ENCODE results near the gene ARRDC5. TPM values are rescaled to one million over a fixed set of nuclear protein-coding genes. Genes with fewer than 3 reads are reported as not detected.
A peak's percentile ranks its signal among the peaks of the same experiment; 100 is the strongest.
"Not testable (repeated sequence)": the region's sequence is repeated elsewhere in the genome, so short reads cannot be mapped to it uniquely, and the experiment has no call there.

The ARRDC5 gene
- not detected in 3 replicates for total RNA-seq

DNA sequence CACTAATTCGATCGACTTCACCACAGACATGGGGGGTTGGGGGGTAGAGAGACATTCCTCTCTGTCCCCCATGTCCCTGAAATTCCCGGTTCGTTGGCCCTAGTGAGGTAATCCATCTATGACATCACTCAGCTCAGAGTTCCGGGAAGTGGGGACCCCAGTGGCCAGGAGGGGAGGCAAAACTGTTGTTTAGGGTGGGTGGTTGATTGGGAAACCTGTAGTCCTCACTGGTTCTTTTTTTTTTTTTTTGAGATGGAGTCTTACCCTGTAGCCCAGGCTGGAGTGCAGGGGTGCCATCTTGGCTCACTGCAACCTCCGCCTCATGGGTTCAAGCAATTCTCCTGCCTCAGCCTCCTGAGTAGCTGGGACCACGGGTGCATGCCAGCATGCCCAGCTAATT lies at the start of gene ARRDC5:
Gene ARRDC5, minus strand, starts transcription at position 101 of the 400 bp plus-strand sequence. Its CDS starts 71 bp downstream, at position 30.
- Mint-ChIP-seq H3K36me3 (no peaks in the 10 kb centered on the region), H3K27me3 (ENCODE audit: low read depth) (no peaks in the 10 kb centered on the region), H3K27ac (no peak within 1 kb of the TSS), H3K4me1 (no peaks in the 10 kb centered on the region), H3K4me3 (no peak within 1 kb of the TSS), H3K9me3 (no peaks in the 10 kb centered on the region)
- DNase-seq (ENCODE audit: low spot score in 2 of 2, unreplicated experiment in 2 of 2): no peak
- TF ChIP-seq, protein P1, sequence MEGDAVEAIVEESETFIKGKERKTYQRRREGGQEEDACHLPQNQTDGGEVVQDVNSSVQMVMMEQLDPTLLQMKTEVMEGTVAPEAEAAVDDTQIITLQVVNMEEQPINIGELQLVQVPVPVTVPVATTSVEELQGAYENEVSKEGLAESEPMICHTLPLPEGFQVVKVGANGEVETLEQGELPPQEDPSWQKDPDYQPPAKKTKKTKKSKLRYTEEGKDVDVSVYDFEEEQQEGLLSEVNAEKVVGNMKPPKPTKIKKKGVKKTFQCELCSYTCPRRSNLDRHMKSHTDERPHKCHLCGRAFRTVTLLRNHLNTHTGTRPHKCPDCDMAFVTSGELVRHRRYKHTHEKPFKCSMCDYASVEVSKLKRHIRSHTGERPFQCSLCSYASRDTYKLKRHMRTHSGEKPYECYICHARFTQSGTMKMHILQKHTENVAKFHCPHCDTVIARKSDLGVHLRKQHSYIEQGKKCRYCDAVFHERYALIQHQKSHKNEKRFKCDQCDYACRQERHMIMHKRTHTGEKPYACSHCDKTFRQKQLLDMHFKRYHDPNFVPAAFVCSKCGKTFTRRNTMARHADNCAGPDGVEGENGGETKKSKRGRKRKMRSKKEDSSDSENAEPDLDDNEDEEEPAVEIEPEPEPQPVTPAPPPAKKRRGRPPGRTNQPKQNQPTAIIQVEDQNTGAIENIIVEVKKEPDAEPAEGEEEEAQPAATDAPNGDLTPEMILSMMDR (IDR thresholded peaks at IDR 0.05; ENCODE audit: unreplicated experiment): no peak

DNA sequence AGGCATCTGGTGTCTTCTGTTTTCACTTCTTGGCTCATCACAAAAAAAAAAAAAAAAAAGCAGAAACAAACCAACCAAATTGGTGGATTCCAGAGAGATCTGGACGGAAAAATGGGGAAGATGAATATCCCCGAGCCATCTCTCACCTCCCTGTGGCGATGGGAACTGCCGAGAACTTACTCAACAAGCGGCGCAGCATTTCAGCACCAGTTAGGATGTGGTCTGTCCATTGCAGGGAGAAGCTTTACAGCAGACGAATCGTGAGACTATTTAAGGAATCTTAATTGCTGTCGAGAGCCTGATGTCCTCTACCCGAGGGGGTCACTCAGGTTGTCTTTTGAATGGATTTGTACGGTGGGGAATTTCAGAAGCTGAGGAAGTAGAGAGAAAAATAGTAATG lies 49.0 kb upstream of the ARRDC5 start:
- peaks cover 28% of the 10 kb centered on the region for H3K36me3 Mint-ChIP-seq
- no peak overlapping the region for H3K4me3 Mint-ChIP-seq
- no peak for DNase-seq (ENCODE audit: low spot score in 2 of 2, unreplicated experiment in 2 of 2)
- no peaks in the 10 kb centered on the region for H3K27me3 Mint-ChIP-seq (ENCODE audit: low read depth)
- peak overlapping the region; percentile 79 for H3K27ac Mint-ChIP-seq
- no peaks in the 10 kb centered on the region for H3K9me3 Mint-ChIP-seq
- TF ChIP-seq, protein P1 (IDR thresholded peaks at IDR 0.05; ENCODE audit: unreplicated experiment): no peak
- peaks cover 5% of the 10 kb centered on the region for H3K4me1 Mint-ChIP-seq

DNA sequence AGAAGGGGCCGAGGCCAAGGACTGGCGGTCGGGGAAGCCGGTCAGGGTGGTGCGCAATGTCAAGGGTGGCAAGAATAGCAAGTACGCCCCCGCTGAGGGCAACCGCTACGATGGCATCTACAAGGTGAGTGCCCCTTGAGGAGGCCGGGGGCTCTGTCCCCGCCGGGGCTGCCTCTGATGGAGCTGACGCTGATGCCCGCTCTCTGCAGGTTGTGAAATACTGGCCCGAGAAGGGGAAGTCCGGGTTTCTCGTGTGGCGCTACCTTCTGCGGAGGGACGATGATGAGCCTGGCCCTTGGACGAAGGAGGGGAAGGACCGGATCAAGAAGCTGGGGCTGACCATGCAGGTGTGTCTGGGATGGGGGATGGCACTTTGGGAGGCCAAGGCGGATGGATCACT lies 48.0 kb upstream of the ARRDC5 start:
- H3K36me3 Mint-ChIP-seq: peaks cover 33% of the 10 kb centered on the region
- H3K9me3 Mint-ChIP-seq; H3K4me1 Mint-ChIP-seq; H3K27me3 Mint-ChIP-seq (ENCODE audit: low read depth); H3K4me3 Mint-ChIP-seq; H3K27ac Mint-ChIP-seq; DNase-seq (ENCODE audit: low spot score in 2 of 2, unreplicated experiment in 2 of 2): not testable (repeated sequence)

DNA sequence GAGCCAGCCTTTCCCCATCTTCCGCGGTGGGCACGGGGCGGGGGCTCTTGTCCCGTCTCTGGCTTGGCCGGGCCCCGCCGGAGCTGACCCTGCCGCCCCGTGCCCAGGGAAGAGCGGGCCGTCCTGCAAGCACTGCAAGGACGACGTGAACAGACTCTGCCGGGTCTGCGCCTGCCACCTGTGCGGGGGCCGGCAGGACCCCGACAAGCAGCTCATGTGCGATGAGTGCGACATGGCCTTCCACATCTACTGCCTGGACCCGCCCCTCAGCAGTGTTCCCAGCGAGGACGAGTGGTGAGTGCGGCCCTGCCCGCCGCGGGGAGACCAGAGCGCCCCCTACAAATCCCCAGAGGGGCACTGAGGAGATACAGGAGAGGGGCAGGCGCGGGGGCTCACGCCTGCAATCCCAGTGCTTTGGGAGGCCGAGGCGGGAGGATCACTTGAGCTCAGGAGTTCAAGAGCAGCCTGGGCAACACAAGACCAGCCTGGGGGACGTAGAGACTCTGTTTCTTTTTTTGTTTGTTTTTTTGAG lies 39.0 kb upstream of the ARRDC5 start:
- H3K36me3 Mint-ChIP-seq: peaks cover 24% of the 10 kb centered on the region
- not testable (repeated sequence) for H3K4me1 Mint-ChIP-seq

DNA sequence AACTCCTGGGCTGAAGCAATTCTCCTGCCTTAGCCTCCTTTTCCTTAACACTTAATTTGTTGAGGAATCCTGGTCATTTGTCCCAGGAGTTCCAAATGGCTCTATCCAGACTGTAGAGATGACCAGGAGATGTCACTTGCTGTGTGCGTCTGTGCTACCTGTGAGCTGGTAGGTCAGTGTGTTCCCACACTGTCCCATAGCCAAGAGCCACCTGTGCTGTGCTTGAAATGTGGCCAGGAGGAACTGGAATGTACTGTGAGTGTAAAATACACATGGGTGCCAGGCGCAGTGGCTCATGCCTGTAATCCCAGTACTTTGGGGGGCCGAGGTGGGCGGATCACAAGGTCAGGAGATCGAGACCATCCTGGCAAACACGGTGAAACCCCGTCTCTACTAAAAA lies 36.8 kb upstream of the ARRDC5 start:
- peaks cover 26% of the 10 kb centered on the region for H3K36me3 Mint-ChIP-seq
- no peak overlapping the region for H3K27ac Mint-ChIP-seq
- no peaks in the 10 kb centered on the region for H3K9me3 Mint-ChIP-seq
- H3K4me1 Mint-ChIP-seq: no peaks in the 10 kb centered on the region
- no peak for DNase-seq (ENCODE audit: low spot score in 2 of 2, unreplicated experiment in 2 of 2)
- TF ChIP-seq, protein P1 (IDR thresholded peaks at IDR 0.05; ENCODE audit: unreplicated experiment): no peak
- H3K4me3 Mint-ChIP-seq: no peak overlapping the region
- no peaks in the 10 kb centered on the region for H3K27me3 Mint-ChIP-seq (ENCODE audit: low read depth)

More for the DNA sequence above, 39.0 kb upstream of the ARRDC5 start:
- H3K9me3 Mint-ChIP-seq; H3K27me3 Mint-ChIP-seq (ENCODE audit: low read depth); H3K4me3 Mint-ChIP-seq; DNase-seq (ENCODE audit: low spot score in 2 of 2, unreplicated experiment in 2 of 2); H3K27ac Mint-ChIP-seq: not testable (repeated sequence)

DNA sequence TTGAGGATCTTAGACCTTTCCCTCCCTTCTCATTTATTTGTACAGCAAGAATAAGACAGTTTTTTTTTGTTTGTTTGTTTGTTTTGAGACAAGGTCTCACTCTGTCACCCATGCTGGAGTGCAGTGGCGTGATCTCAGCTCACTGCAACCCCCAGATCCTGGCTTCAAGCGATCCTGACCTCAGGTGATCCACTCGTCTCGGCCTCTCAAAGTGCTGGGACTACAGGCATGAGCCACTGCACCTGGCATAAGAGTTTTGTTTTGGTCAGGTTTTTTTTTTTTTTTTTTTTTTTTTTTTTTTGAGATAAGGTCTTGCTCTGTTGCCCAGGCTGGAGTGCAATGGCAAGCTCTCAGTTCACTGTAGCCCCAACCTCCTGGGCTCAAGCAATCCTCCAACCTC lies 35.8 kb upstream of the ARRDC5 start:
- not testable (repeated sequence) for H3K9me3 Mint-ChIP-seq

DNA sequence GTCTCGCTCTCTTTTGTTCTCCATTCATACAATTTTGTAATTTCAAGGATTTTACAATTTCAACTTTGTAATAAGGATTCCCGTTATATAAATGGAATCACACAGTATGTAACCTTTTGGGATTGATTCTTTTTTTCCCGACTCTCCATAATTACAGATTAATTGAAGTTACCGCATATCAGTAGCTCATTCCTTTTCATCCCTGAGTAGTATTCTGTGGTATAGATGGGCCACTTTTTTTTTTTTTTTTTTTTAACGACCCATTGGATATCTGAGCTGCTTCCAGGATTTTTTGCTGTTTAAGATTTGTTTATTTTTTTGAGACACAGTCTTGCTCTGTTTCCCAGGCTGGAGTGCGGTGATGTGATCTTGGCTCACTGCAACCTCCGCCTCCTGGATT lies 34.4 kb upstream of the ARRDC5 start:
- Mint-ChIP-seq H3K9me3 (no peaks in the 10 kb centered on the region), H3K27ac (no peak overlapping the region), H3K4me3 (no peak overlapping the region), H3K27me3 (ENCODE audit: low read depth) (no peaks in the 10 kb centered on the region), H3K4me1 (no peaks in the 10 kb centered on the region), H3K36me3 (peaks cover 34% of the 10 kb centered on the region)
- TF ChIP-seq, protein P1 (IDR thresholded peaks at IDR 0.05; ENCODE audit: unreplicated experiment): no peak
- DNase-seq (ENCODE audit: low spot score in 2 of 2, unreplicated experiment in 2 of 2): no peak

More for the DNA sequence above, 35.8 kb upstream of the ARRDC5 start:
- not testable (repeated sequence) for H3K27ac Mint-ChIP-seq; H3K4me1 Mint-ChIP-seq; H3K27me3 Mint-ChIP-seq (ENCODE audit: low read depth); DNase-seq (ENCODE audit: low spot score in 2 of 2, unreplicated experiment in 2 of 2); H3K4me3 Mint-ChIP-seq
- H3K36me3 Mint-ChIP-seq: peaks cover 27% of the 10 kb centered on the region
